ENCODE results near the gene GHSR.

- TF ChIP-seq POLR2A (IDR thresholded peaks at IDR 0.05; ENCODE audit: low read length) = no peak
- no peak for TF ChIP-seq GATA1 (IDR thresholded peaks at IDR 0.05; ENCODE audit: low read depth, low read length)
These were observed 8.1 kb upstream of the GHSR start for GRCh38 chr3:172456404-172456803.

Measured in erythroblast (primary cell).